HG03060 (cell line): ENCODE results near the gene CACNB2.
"Not testable (repeated sequence)": the region's sequence is repeated elsewhere in the genome, so short reads cannot be mapped to it uniquely, and the experiment has no call there.

Experiments used
- ATAC-seq: cut with Tn5 transposase; IDR thresholded peaks from one replicate; pipeline ENCODE4 v1.9.1; 2021; ENCODE audit warnings: low read depth, moderate number of reproducible peaks; ENCODE audit not compliant: unreplicated experiment

Gene CACNB2

GRCh38 chr10:18545621-18546305, 405.5 kb downstream of the CACNB2 start:
- no peak for ATAC-seq

GRCh38 chr10:18549105-18549504, 408.9 kb downstream of the CACNB2 start:
- ATAC-seq, result no peak

GRCh38 chr10:18551473-18551872, 411.2 kb downstream of the CACNB2 start:
- ATAC-seq, result no peak

GRCh38 chr10:18554479-18554878, 414.3 kb downstream of the CACNB2 start:
- no peak for ATAC-seq

- ATAC-seq, result no peak
Measured at GRCh38 chr10:18556522-18557147, 416.4 kb downstream of the CACNB2 start.

GRCh38 chr10:18557960-18558359, 417.7 kb downstream of the CACNB2 start:
- no peak for ATAC-seq

GRCh38 chr10:18561861-18562551, 421.8 kb downstream of the CACNB2 start:
- no peak for ATAC-seq

GRCh38 chr10:18563003-18563726, 422.9 kb downstream of the CACNB2 start:
- ATAC-seq, result no peak

GRCh38 chr10:18565006-18565405, 424.8 kb downstream of the CACNB2 start:
- ATAC-seq, result no peak

- no peak for ATAC-seq
Measured at GRCh38 chr10:18566177-18566576, 426.0 kb downstream of the CACNB2 start.

- no peak for ATAC-seq
Measured at GRCh38 chr10:18567343-18567856, 427.2 kb downstream of the CACNB2 start.

GRCh38 chr10:18570386-18570785, 430.2 kb downstream of the CACNB2 start:
- ATAC-seq, result not testable (repeated sequence)

- ATAC-seq, result no peak
Measured at GRCh38 chr10:18571076-18571475, 430.9 kb downstream of the CACNB2 start.

GRCh38 chr10:18571780-18572179, 431.6 kb downstream of the CACNB2 start:
- no peak for ATAC-seq

GRCh38 chr10:18572959-18573561, 432.8 kb downstream of the CACNB2 start:
- ATAC-seq, result no peak

GRCh38 chr10:18576586-18576985, 436.4 kb downstream of the CACNB2 start:
- no peak for ATAC-seq

GRCh38 chr10:18577823-18578685, 437.8 kb downstream of the CACNB2 start:
- no peak for ATAC-seq

GRCh38 chr10:18582803-18583202, 442.6 kb downstream of the CACNB2 start:
- no peak for ATAC-seq

- ATAC-seq, result no peak
Measured at GRCh38 chr10:18583575-18584270, 443.5 kb downstream of the CACNB2 start.
